ENCODE data around the gene SRRM2.

Gene SRRM2

GRCh38 chr16:2763173-2763572 is 10.7 kb downstream of the SRRM2 start:
- Mint-ChIP-seq H3K4me1 (peaks cover 6% of the 10 kb centered on the region), H3K27ac (no peak overlapping the region), H3K36me3 (ENCODE audit: low read depth) (peaks cover 98% of the 10 kb centered on the region), H3K27me3 (ENCODE audit: low read depth, poor library complexity) (peaks cover 5% of the 10 kb centered on the region), H3K4me3 (no peak overlapping the region), H3K9me3 (peaks cover 86% of the 10 kb centered on the region)
- DNase-seq: no peak
- TF ChIP-seq CTCF (IDR thresholded peaks at IDR 0.05): no peak

GRCh38 chr16:2764718-2765117 is 12.3 kb downstream of the SRRM2 start:
- Mint-ChIP-seq H3K27me3 (ENCODE audit: low read depth, poor library complexity) (peaks cover 3% of the 10 kb centered on the region), H3K27ac (no peak overlapping the region), H3K9me3 (peaks cover 72% of the 10 kb centered on the region), H3K4me3 (no peak overlapping the region), H3K4me1 (peaks cover 18% of the 10 kb centered on the region), H3K36me3 (ENCODE audit: low read depth) (peaks cover 93% of the 10 kb centered on the region)
- no peak for DNase-seq
- TF ChIP-seq CTCF (IDR thresholded peaks at IDR 0.05): no peak

- Mint-ChIP-seq H3K27ac (peak overlapping the region; percentile 78), H3K36me3 (ENCODE audit: low read depth) (peaks cover 87% of the 10 kb centered on the region), H3K4me3 (no peak overlapping the region), H3K9me3 (peaks cover 61% of the 10 kb centered on the region), H3K27me3 (ENCODE audit: low read depth, poor library complexity) (peaks cover 3% of the 10 kb centered on the region), H3K4me1 (peaks cover 21% of the 10 kb centered on the region)
- TF ChIP-seq CTCF (IDR thresholded peaks at IDR 0.05): no peak
- DNase-seq: no peak
Observed at GRCh38 chr16:2765462-2766404, 13.3 kb downstream of the SRRM2 start.

- H3K4me1 Mint-ChIP-seq: peaks cover 30% of the 10 kb centered on the region
- no peak for DNase-seq
- H3K36me3 Mint-ChIP-seq (ENCODE audit: low read depth): peaks cover 87% of the 10 kb centered on the region
- peaks cover 53% of the 10 kb centered on the region for H3K9me3 Mint-ChIP-seq
- TF ChIP-seq CTCF (IDR thresholded peaks at IDR 0.05): no peak
- H3K27ac Mint-ChIP-seq: peak overlapping the region; percentile 78
- no peak overlapping the region for H3K4me3 Mint-ChIP-seq
- peaks cover 3% of the 10 kb centered on the region for H3K27me3 Mint-ChIP-seq (ENCODE audit: low read depth, poor library complexity)
Observed at GRCh38 chr16:2766430-2767139, 14.1 kb downstream of the SRRM2 start.

- Mint-ChIP-seq H3K9me3 (peaks cover 46% of the 10 kb centered on the region), H3K4me3 (no peak overlapping the region), H3K36me3 (ENCODE audit: low read depth) (peaks cover 85% of the 10 kb centered on the region), H3K27ac (peak overlapping the region; percentile 96), H3K27me3 (ENCODE audit: low read depth, poor library complexity) (peaks cover 3% of the 10 kb centered on the region), H3K4me1 (peaks cover 32% of the 10 kb centered on the region)
- DNase-seq: no peak
- no peak for TF ChIP-seq CTCF (IDR thresholded peaks at IDR 0.05)
Observed at GRCh38 chr16:2767140-2767731, 14.8 kb downstream of the SRRM2 start.
